CD4-positive, alpha-beta memory T cell (primary cell): Measurements from ENCODE around the gene PIEZO1. TPM values are rescaled to one million over a fixed set of nuclear protein-coding genes. Genes with fewer than 3 reads are reported as not detected.
"Not testable (repeated sequence)": the region's sequence is repeated elsewhere in the genome, so short reads cannot be mapped to it uniquely, and the experiment has no call there.

ENCODE experiments used
- CTCF ChIA-PET: fragments of 350-600 bp; sonication (Branson Sonifier 250); formaldehyde crosslinking; loops from one replicate; lab custom pipeline; 2021; ENCODE audit warnings: inconsistent platforms; ENCODE audit not compliant: partially characterized antibody; lab: Charles Lee
- POLR2A ChIA-PET: fragments of 350-600 bp; sonication (Branson Sonifier 250); formaldehyde crosslinking; loops from one replicate; lab custom pipeline; 2021; ENCODE audit not compliant: partially characterized antibody; lab: Charles Lee
- DNase-seq, 5 donors: peaks; one replicate each; pipeline versions ENCODE4 v3.0.0 to v3.0.0-alpha.2; 2020 to 2022; ENCODE audit warnings: mixed read lengths in 1 of 5
- H3K27ac ChIP-seq: one replicate; pipeline ENCODE4 v1.7.0; 2013; ENCODE audit warnings: low read depth, low read length
- H3K27me3 ChIP-seq: 2 replicates; pipeline ENCODE4 v1.7.0; 2013; ENCODE audit warnings: mild to moderate bottlenecking, low read length, moderate library complexity; ENCODE audit not compliant: insufficient read depth
- H3K36me3 ChIP-seq: 2 replicates; pipeline ENCODE4 v1.7.0; 2013; ENCODE audit warnings: mild to moderate bottlenecking, low read length, moderate library complexity; ENCODE audit not compliant: insufficient read depth
- H3K4me1 ChIP-seq: 2 replicates; pipeline ENCODE4 v1.7.0; 2013; ENCODE audit warnings: mild to moderate bottlenecking, low read length, moderate library complexity; ENCODE audit not compliant: insufficient read depth
- H3K4me3 ChIP-seq, 2 donors: one replicate each; pipeline ENCODE4 v1.7.0; 2013; ENCODE audit warnings: low read length in 2 of 2, mild to moderate bottlenecking in 1 of 2
- H3K9me3 ChIP-seq, 2 donors: one replicate each; pipeline ENCODE4 v1.7.0; 2013; ENCODE audit warnings: low read length in 2 of 2, control low read depth in 1 of 2; ENCODE audit not compliant: control insufficient read depth in 1 of 2
- H3K27ac Mint-ChIP-seq, 7 donors: one replicate each; pipeline ENCODE4 v1.8.0; 2020 to 2021; ENCODE audit warnings: mixed read lengths in 7 of 7, mild to moderate bottlenecking in 6 of 7, inconsistent platforms in 3 of 7, moderate library complexity in 3 of 7
- H3K27me3 Mint-ChIP-seq, 2 donors: one replicate each; pipeline ENCODE4 v1.8.0; 2020 to 2021; ENCODE audit warnings: mixed read lengths in 2 of 2
- H3K36me3 Mint-ChIP-seq, 2 donors: one replicate each; pipeline ENCODE4 v1.8.0; 2020 to 2021; ENCODE audit warnings: mixed read lengths in 2 of 2, inconsistent platforms in 1 of 2, mild to moderate bottlenecking in 1 of 2
- H3K4me1 Mint-ChIP-seq, 4 donors: one replicate each; pipeline ENCODE4 v1.8.0; 2020 to 2021; ENCODE audit warnings: mixed read lengths in 4 of 4, mild to moderate bottlenecking in 1 of 4
- H3K4me3 Mint-ChIP-seq, 8 donors: one replicate each; pipeline ENCODE4 v1.8.0; 2020 to 2021; ENCODE audit warnings: mixed read lengths in 8 of 8, mild to moderate bottlenecking in 7 of 8, moderate library complexity in 6 of 8, inconsistent platforms in 3 of 8
- H3K9me3 Mint-ChIP-seq, 8 donors: one replicate each; pipeline ENCODE4 v1.8.0; 2020 to 2021; ENCODE audit warnings: mixed read lengths in 8 of 8, mild to moderate bottlenecking in 5 of 8, inconsistent platforms in 3 of 8, moderate library complexity in 1 of 8
- intact Hi-C: fragments of 100-400 bp; cut with micrococcal nuclease; formaldehyde crosslinking; loops from one replicate; pipeline ENCODE4 v1.15.1; 2023
- polyA plus RNA-seq, 2 donors: library from polyadenylated mRNA; unstranded; fragments of 300-500 nt; fragmentation: Illumina TruSeq; gene quantifications; one replicate each; pipeline ENCODE4 v1.2.3, GENCODE V29; 2021
- total RNA-seq, 2 experiments: library from RNA; stranded (reverse); gene quantifications; one replicate each; pipeline ENCODE4 v1.2.3, GENCODE V29; 2021

PIEZO1 gene
- total and polyA plus RNA-seq, 4 experiments from 2014 or later = 12.0 to 302 (median 171) TPM

- H3K27ac Mint-ChIP-seq, H3K27me3 Mint-ChIP-seq, H3K4me3 Mint-ChIP-seq, H3K36me3 Mint-ChIP-seq, DNase-seq, H3K27me3 ChIP-seq, H3K9me3 ChIP-seq, H3K27ac ChIP-seq, H3K36me3 ChIP-seq, H3K9me3 Mint-ChIP-seq, H3K4me3 ChIP-seq, intact Hi-C loops: not testable (repeated sequence)
- peaks cover 10 to 52% (median 26%) of the 10 kb centered on the region in 4 donors for H3K4me1 Mint-ChIP-seq
- CTCF ChIA-PET = interaction anchor here (1.3 to 1.5 kb wide), 2 partner anchors 14 to 34 kb away, joined by 3 to 4 read pairs; no protein-coding TSS in a partner anchor
- peaks cover 76% of the 10 kb centered on the region for H3K4me1 ChIP-seq
- POLR2A ChIA-PET = interaction anchor here (1.5 to 7.2 kb wide), 2 partner anchors 10 to 13 kb away, joined by 5 to 62 read pairs; no protein-coding TSS in a partner anchor
Measured at GRCh38 chr16:88771781-88772180, 13.2 kb downstream of the PIEZO1 start.

GRCh38 chr16:88771294-88771772, 13.7 kb downstream of the PIEZO1 start:
- peak overlapping the region in 6 of 7 donors; percentile 31 to 78 (median 58) for H3K27ac Mint-ChIP-seq
- peaks cover 80% of the 10 kb centered on the region for H3K4me1 ChIP-seq
- DNase-seq = no peak
- H3K9me3 Mint-ChIP-seq = no peaks in the 10 kb centered on the region
- CTCF ChIA-PET = interaction anchor here (1.3 to 1.5 kb wide), 2 partner anchors 15 to 34 kb away, joined by 3 to 4 read pairs; no protein-coding TSS in a partner anchor
- peak overlapping the region; percentile 16 for H3K27ac ChIP-seq
- H3K9me3 ChIP-seq = no peaks in the 10 kb centered on the region
- no peaks in the 10 kb centered on the region for H3K27me3 ChIP-seq
- peaks cover 4% of the 10 kb centered on the region for H3K36me3 ChIP-seq
- intact Hi-C loops = no loop called here
- H3K27me3 Mint-ChIP-seq = no peaks in the 10 kb centered on the region
- no peak overlapping the region for H3K4me3 ChIP-seq
- POLR2A ChIA-PET = interaction anchor here (1.5 to 7.2 kb wide), 2 partner anchors 10 to 13 kb away, joined by 5 to 62 read pairs; no protein-coding TSS in a partner anchor
- H3K36me3 Mint-ChIP-seq = peaks cover 0 to 4% of the 10 kb centered on the region in 2 donors
- H3K4me3 Mint-ChIP-seq = peak overlapping the region in 2 of 8 donors; percentile 35 to 40
- peaks cover 9 to 55% (median 27%) of the 10 kb centered on the region in 4 donors for H3K4me1 Mint-ChIP-seq

GRCh38 chr16:88770461-88771293, 14.3 kb downstream of the PIEZO1 start:
- intact Hi-C loops = no loop called here
- Histone ChIP-seq H3K4me3 (peak overlapping the region in 1 of 2 donors; percentile 11), H3K27ac (peak overlapping the region; percentile 16), H3K27me3 (no peaks in the 10 kb centered on the region), H3K36me3 (peaks cover 4% of the 10 kb centered on the region), H3K4me1 (peaks cover 86% of the 10 kb centered on the region), H3K9me3 (no peaks in the 10 kb centered on the region)
- no peaks in the 10 kb centered on the region for H3K9me3 Mint-ChIP-seq
- peaks cover 0 to 7% of the 10 kb centered on the region in 2 donors for H3K36me3 Mint-ChIP-seq
- peak overlapping the region; percentile 22 to 78 (median 56) for H3K27ac Mint-ChIP-seq
- POLR2A ChIA-PET = interaction anchor here (0.9 to 7.2 kb wide), 3 partner anchors 11 to 65 kb away, joined by 3 to 62 read pairs (median 5); no protein-coding TSS in a partner anchor
- H3K27me3 Mint-ChIP-seq = no peaks in the 10 kb centered on the region
- peak overlapping the region in 4 of 8 donors; percentile 21 to 40 (median 36) for H3K4me3 Mint-ChIP-seq
- CTCF ChIA-PET = no interaction called here
- peak in 1 of 5 donors; percentile 41 for DNase-seq
- peaks cover 11 to 57% (median 31%) of the 10 kb centered on the region in 4 donors for H3K4me1 Mint-ChIP-seq

- Histone ChIP-seq H3K4me3 (no peak overlapping the region), H3K9me3 (no peaks in the 10 kb centered on the region), H3K27ac (no peak overlapping the region), H3K4me1 (peaks cover 85% of the 10 kb centered on the region), H3K27me3 (no peaks in the 10 kb centered on the region), H3K36me3 (peaks cover 4% of the 10 kb centered on the region)
- POLR2A ChIA-PET = interaction anchor here (0.9 to 7.2 kb wide), 3 partner anchors 11 to 64 kb away, joined by 3 to 62 read pairs (median 5); no protein-coding TSS in a partner anchor
- peaks cover 0 to 9% of the 10 kb centered on the region in 2 donors for H3K36me3 Mint-ChIP-seq
- peaks cover 11 to 60% (median 30%) of the 10 kb centered on the region in 4 donors for H3K4me1 Mint-ChIP-seq
- DNase-seq = peak in 1 of 5 donors; percentile 35
- CTCF ChIA-PET = interaction anchor here (0.7 kb wide), 1 partner anchor 12 kb away, joined by 3 read pairs; no protein-coding TSS in a partner anchor
- peak overlapping the region; percentile 12 to 72 (median 60) for H3K27ac Mint-ChIP-seq
- intact Hi-C loops = no loop called here
- H3K9me3 Mint-ChIP-seq = no peaks in the 10 kb centered on the region
- peak overlapping the region in 1 of 8 donors; percentile 35 for H3K4me3 Mint-ChIP-seq
- no peaks in the 10 kb centered on the region for H3K27me3 Mint-ChIP-seq
Measured at GRCh38 chr16:88769617-88770460, 15.2 kb downstream of the PIEZO1 start.

GRCh38 chr16:88768071-88768783, 16.8 kb downstream of the PIEZO1 start:
- Histone ChIP-seq H3K36me3 (peaks cover 4% of the 10 kb centered on the region), H3K27me3 (no peaks in the 10 kb centered on the region), H3K27ac (no peak overlapping the region), H3K9me3 (no peaks in the 10 kb centered on the region), H3K4me3 (no peak overlapping the region), H3K4me1 (peaks cover 77% of the 10 kb centered on the region)
- H3K27me3 Mint-ChIP-seq = no peaks in the 10 kb centered on the region
- intact Hi-C loops = no loop called here
- no peaks in the 10 kb centered on the region for H3K9me3 Mint-ChIP-seq
- no peak overlapping the region for H3K4me3 Mint-ChIP-seq
- peaks cover 13 to 65% (median 31%) of the 10 kb centered on the region in 4 donors for H3K4me1 Mint-ChIP-seq
- POLR2A ChIA-PET = interaction anchor here (0.7 to 7.2 kb wide), 3 partner anchors 13 to 325 kb away, joined by 3 to 62 read pairs (median 4); partner anchors contain the start of gene ACSF3
- H3K36me3 Mint-ChIP-seq = peaks cover 0 to 15% of the 10 kb centered on the region in 2 donors
- H3K27ac Mint-ChIP-seq = peak overlapping the region in 2 of 7 donors; percentile 18 to 70
- CTCF ChIA-PET = interaction anchor here (0.7 to 1.4 kb wide), 3 partner anchors 12 to 31 kb away, joined by 4 to 7 read pairs (median 5); no protein-coding TSS in a partner anchor
- peak in 1 of 5 donors; percentile 30 for DNase-seq

GRCh38 chr16:88767546-88768070, 17.4 kb downstream of the PIEZO1 start:
- H3K4me3 Mint-ChIP-seq = peak overlapping the region in 2 of 8 donors; percentile 4 to 64
- H3K27ac Mint-ChIP-seq = peak overlapping the region; percentile 54 to 91 (median 79)
- peaks cover 0 to 19% of the 10 kb centered on the region in 2 donors for H3K36me3 Mint-ChIP-seq
- CTCF ChIA-PET = interaction anchor here (1.4 to 1.9 kb wide), 3 partner anchors 12 to 30 kb away, joined by 4 to 9 read pairs (median 5); no protein-coding TSS in a partner anchor
- no peaks in the 10 kb centered on the region for H3K27me3 ChIP-seq
- POLR2A ChIA-PET = interaction anchor here (0.7 to 7.2 kb wide), 4 partner anchors 8 to 326 kb away, joined by 3 to 62 read pairs (median 4); partner anchors contain the start of gene ACSF3
- peaks cover 13 to 67% (median 32%) of the 10 kb centered on the region in 4 donors for H3K4me1 Mint-ChIP-seq
- H3K27me3 Mint-ChIP-seq = no peaks in the 10 kb centered on the region
- H3K9me3 Mint-ChIP-seq = no peaks in the 10 kb centered on the region
- DNase-seq = no peak
- peaks cover 80% of the 10 kb centered on the region for H3K4me1 ChIP-seq
- intact Hi-C loops = loop anchor here (2.0 kb wide), 1 partner anchor 13 kb away; no protein-coding TSS in a partner anchor
- peaks cover 4% of the 10 kb centered on the region for H3K36me3 ChIP-seq
- no peak overlapping the region for H3K27ac ChIP-seq
- no peaks in the 10 kb centered on the region for H3K9me3 ChIP-seq
- H3K4me3 ChIP-seq = no peak overlapping the region
